GM21515 (cell line): ENCODE results near the gene CDYL2.

Source experiments
- ATAC-seq: cut with Tn5 transposase; IDR thresholded peaks from one replicate; pipeline ENCODE4 v1.9.1; 2021; ENCODE audit not compliant: unreplicated experiment

The CDYL2 gene

DNA sequence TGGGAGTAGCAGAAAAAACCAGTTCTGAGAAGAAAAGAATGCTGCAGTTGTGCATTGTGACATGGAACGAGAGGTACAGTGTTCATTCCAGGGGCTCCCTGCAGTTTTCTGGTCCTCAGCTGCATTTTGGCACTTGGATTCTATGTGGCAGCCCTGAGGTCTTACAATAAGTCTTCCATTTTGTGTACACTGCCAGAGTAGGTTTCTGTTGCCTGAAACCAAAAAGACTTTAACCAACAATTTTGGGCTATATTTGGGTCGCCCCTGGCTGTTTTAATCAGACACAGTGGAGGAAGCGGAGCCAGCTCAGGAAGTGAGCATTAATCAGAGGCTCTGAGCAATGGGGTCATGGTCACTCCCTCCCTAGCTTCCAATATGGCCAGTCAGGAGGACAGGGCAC is 247.9 kb downstream of the CDYL2 start:
- ATAC-seq: no peak

DNA sequence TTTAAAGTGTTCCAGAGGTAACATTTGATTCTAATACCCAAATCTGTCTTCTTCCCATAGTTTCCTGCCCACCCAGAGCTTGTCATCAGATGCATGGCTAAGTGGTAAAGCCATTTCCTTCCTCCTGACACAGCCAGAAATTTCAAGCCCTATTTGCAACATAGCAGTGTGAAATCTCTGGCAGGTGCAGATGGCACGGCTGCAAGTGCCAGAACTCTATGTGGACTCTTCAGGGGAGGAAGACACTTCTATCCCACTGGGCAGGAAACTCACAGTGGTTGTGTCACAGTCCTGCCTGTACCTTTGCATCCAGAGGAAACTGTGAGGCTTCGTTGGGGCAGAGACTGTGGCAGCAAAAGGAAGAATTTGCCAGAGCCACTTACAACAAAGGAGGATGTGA is 250.4 kb downstream of the CDYL2 start:
- ATAC-seq: no peak

DNA sequence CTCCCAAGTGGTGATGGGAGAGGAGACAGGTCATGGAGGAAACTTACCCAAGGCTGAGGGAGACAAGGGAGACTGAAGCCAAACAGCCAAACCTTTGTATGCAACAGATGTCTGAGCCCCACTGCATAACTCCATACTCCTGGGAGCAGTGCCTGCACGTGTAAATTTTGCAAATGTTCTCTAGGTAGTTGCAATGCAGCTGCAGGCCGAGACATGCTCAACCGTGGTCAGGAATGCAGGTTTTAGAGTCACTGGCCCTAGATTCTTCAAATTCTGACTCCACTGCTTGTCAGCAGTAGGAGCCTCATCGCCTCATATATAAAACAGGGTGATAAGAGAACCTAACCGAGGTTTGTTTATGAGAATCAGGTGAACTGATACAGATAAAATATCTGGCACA is 252.1 kb downstream of the CDYL2 start:
- ATAC-seq: no peak
